Eye (tissue), 1 donor: Measurements from ENCODE around the gene ZBTB8OS.
A peak's percentile ranks its signal among the peaks of the same experiment; 100 is the strongest.

Experiments used
- DNase-seq: peaks from one replicate; pipeline ENCODE4 v3.0.0-alpha.2; 2015

The ZBTB8OS gene

GRCh38 chr1:32606565-32607371 lies 43.6 kb downstream of the ZBTB8OS start:
- DNase-seq = no peak

GRCh38 chr1:32605711-32606424 lies 44.5 kb downstream of the ZBTB8OS start:
- DNase-seq = no peak

- DNase-seq = no peak
Observed at GRCh38 chr1:32600034-32600433, 50.3 kb downstream of the ZBTB8OS start.

- DNase-seq = no peak
Observed at GRCh38 chr1:32592943-32593342, 57.4 kb downstream of the ZBTB8OS start.

- DNase-seq = peak; percentile 35
Observed at GRCh38 chr1:32580348-32581017, 69.9 kb downstream of the ZBTB8OS start.
